HG02610 (cell line): ENCODE measurements around the gene EBF3.

Experiments
- ATAC-seq: cut with Tn5 transposase; IDR thresholded peaks from one replicate; pipeline ENCODE4 v1.9.1; 2021; ENCODE audit warnings: mild to moderate bottlenecking, moderate library complexity; ENCODE audit not compliant: unreplicated experiment

Gene EBF3

DNA sequence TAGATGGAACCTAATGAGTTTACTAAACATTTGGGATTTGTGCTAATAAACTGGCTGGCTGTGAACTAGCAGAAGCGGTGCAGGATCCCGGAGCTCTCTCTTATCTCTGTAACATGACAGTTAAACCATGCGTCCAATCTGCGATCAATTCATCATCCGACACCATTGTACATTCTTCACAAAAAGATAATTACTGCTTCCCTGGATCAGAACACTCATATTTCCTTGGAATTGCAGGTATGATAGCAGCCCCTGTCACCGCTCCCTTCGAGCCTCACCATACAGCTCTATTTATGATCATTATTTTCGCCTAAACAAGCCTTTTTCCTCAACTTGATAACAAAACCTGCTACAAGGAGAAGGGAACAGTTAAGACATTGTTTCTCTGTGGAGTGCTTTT, 18.5 kb downstream of the EBF3 start:
- ATAC-seq: no peak

DNA sequence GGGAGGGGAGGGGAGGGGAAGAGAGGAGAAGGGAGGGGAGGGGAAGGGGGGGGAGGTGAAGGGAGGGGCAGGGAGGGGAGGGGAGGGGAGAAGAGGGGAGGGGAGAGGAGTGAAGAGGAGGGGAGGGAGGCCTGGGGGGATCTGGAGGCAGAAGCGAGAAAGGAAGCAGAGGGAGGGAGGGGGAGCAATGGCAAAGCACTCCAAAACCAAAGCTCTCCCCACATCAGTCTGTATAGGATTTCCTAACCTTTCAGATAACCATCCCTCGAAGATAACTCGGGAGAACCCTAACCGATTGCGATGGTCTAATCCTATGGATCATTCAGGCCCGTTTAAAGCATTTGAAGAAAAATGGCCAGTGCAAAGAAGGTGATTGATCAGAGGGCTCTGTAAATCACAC, 19.0 kb downstream of the EBF3 start:
- ATAC-seq: no peak

DNA sequence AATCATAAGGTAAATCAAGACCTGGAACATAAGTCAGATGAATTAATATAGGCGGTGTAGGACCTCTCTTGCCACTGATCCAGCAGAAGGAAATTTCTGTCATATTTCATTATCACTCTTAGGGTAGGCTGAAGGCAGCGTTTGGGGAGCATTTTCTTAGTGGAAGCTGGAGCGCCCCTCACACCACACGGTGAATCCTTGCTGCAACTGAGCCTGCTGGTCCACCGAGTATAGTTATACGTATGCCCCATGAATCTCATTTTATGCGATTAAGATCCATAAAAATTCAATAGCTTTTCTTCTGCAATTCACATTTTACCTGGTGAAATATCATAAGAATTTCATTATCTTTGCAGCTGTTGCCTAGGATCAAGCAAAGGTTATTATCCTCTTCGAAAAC, 19.6 kb downstream of the EBF3 start:
- ATAC-seq: no peak

DNA sequence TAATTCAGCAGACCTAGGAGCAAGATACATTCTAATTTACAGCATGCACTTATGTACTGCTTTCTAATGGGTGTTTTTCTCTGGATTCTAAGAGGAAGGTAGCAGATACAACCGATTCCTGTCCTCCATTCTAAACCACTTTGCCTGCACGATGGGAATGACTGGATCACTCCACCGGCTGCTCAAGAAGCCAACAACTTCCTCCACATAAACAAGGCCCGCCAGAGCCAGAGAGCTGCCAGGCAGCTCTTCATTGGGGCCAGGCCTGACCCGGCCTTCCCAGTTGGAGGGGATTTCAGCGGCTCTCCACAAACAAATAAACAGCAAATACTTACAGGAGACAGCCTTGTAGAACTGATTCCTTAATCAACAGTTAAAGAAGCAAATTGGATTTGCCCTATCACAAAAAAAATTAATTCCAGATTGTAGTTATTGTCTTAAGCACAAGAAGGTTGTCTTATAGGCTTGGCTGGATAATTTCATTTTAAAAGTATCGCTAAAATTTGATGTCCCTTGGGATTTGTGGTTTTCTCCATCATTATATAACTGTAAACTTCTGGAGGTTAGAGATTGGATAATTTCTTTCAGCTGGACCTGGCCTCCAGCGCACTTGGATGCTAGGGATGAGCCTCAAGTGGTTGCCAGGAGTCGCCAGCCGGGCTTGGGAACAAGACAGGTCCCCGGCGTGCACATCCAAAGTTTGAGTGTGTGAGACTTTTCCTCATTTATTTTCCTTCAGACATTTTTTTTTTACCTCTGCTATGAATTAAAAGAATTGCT, 20.9 kb downstream of the EBF3 start:
- ATAC-seq: no peak

DNA sequence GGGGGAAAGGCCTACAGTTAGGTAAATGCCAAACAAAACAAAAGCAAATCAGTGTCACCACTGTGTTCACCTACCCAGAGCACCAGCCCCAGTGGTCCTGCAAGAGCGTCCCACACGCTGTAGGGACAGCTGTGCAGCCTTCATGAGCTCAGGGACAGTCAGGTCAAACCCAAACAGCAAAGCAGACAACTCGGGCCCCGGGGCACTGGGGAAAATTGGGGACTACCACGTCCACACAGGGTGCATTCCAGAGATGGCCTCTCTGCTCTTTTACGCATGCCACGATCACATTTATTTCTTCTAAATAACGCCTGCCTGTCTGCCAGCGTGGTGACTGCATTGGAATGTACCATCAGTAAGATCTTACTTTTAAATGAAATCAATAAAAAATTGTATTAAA, 21.7 kb downstream of the EBF3 start:
- no peak for ATAC-seq

DNA sequence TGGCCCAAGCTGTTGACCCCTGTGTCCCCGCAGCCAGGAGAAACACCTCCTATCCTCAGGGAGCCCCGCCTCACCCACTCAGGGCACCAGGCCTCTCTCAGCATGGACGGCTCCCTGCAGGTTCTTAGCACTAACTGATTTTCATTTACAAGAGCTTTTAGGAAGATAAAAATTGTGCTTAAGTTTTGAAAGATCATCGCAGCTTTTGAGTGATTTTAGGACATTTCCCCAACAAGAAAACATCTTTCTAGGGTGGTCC, 22.1 kb downstream of the EBF3 start:
- ATAC-seq: no peak

DNA sequence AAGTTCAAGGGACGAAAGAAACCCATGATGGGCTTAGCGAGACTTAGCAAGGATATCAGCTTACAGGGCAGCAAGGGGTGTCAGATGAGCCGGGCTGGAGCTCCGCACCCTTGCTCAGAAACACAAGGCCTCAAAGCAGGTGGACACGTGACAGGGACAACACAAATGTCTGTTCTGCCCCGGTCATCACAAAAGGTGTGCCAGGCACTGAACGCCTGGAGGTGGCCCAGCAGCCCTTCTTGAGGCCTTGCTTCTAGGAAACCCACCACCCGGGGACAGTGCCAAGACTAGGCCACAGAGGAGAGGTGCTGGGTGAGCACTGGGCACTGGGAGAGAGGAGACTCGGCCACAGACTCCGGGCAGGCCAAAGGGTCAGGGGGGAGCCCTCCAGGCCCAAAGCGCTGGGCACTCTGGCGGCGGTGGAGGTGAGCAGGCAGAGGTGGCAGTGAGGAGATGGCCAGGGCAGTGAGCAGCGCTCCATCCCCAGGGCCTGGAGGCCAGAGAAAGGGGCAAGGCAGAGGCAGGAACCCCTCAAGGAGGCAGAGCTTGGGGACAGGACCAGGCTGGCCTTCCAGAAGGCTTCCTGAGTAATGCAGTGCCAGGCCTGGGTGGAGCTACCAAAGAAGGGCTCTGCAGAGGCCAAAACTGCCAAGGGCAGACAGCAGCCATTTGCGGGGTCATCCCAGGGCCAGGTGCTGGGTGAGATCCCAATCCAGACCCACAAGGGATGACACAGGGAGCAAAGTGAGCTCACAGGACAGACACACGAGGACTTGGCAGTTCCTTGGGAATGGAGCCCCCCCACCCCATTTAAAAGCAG, 22.7 kb downstream of the EBF3 start:
- no peak for ATAC-seq

DNA sequence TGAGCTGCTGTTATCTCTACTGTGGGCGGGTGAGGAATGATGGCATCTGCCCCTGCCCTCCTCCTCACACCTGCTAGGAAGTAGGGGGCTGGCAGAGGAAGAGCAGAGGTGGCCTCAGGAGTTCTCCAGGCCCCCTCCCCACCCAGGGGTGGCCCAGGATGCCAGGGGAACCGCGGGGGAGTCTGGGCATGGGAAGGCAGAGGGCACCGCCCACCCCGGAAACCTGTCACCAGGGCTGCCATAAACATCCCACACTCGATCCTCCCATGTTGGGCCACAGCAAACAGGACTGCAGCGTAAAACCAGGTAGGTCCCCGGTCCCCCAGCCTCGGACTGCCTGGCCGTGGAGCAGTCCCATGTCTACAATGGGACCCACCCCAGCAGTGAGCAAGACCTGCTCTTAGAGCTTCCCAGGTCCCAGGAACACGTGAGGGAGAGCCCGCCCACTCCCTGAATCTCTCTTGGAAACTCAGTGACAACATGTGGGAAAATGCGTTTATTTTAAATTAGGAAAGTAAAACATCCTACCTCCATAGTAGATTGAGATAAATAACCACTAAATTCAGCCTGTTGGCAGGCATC, 23.4 kb downstream of the EBF3 start:
- ATAC-seq: no peak

DNA sequence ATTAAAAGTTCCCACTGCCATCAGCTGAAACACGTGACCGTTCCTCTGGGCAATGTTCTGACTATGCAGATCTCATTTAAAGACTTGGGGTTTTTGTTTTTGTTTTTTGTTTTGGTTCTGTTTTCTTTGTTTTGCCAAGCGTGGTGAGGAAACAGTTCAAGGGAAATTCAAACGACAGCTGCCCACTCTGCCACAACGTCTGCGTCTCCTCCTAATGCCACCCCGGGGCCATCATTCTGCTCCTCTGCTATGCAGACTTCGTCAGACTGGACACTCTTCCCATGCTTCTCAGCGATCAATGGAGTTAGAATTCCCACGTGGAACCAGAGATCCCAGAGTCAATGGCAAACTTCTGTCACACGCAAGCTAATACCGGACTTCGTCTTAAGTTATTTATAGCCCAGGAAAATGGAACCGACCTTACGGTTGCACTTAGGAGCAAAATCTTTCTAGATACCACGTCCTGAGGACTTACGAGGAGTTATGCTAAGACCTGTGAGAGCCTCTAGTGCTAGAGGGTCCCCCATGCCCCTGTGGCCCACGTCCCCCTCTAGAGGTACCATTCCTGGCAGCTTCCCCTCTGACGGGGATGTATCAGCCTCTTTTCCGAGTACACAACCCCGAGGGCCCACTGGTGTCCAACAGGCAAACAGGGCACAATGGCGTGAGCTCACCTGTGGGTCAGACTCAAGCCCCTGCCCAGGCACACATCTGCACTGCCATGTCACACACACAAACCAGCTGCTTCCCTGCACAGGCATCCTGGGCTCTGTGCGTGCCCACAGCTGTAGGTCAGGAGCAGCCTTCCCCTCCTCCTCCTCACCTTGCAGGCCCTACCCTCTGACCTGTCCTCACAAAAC, 24.4 kb downstream of the EBF3 start:
- ATAC-seq: no peak

DNA sequence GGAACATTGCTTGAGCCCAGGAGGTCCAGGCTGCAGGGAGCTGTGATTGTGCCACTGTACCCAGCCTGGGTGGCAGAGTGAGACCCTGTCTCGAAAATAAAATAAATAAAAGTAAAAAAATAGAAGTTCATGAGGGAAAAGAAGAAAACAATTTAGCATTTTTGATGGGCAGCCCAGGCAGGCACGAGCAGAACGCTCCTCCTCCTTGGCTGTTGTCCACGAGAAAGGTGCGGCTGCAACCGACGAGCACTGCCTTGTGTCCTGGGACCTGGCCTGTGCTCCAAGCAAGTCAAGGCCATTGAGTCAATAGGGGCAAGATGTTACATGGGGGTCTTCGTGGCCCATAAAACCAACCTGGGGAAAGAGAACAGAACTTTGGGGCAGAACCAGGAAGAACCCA, 25.6 kb downstream of the EBF3 start:
- ATAC-seq: no peak

DNA sequence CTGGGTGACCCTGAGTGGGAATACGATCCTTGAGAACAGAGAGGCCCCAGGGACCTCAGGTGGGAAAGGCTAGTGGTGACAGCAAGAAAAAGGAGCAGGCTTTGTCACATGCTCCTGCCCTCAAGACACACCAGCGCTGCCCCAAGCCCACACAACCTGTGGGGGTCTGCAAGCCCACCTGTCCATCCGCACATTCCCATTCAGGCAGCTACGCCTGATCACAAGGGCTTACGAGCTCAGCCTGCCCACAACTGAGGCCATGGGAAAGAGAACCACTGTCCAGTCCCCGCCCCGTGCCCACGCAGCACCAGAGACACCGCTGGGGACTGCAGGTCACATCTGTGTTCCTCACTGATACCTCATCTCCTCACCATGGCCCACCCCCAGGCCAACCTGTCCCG, 26.7 kb downstream of the EBF3 start:
- no peak for ATAC-seq

DNA sequence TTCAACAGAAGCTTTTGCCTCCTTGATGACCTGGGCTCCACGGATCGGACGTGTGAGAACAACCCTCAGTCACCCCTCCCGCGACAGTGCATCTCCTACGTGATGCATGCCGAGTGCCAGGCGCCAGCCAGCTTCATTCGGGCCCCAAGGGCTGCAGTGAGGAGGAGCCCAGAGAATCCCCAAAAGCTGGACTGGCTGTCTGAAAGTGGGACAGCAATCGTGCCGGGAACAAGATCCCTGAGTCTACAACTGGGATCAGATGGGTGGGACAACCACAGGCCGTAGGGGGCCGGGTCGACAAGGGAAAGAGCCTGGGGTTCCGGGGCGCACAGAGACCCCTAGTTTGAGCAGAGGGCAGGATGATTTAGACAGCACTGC, 27.2 kb downstream of the EBF3 start:
- ATAC-seq: no peak

DNA sequence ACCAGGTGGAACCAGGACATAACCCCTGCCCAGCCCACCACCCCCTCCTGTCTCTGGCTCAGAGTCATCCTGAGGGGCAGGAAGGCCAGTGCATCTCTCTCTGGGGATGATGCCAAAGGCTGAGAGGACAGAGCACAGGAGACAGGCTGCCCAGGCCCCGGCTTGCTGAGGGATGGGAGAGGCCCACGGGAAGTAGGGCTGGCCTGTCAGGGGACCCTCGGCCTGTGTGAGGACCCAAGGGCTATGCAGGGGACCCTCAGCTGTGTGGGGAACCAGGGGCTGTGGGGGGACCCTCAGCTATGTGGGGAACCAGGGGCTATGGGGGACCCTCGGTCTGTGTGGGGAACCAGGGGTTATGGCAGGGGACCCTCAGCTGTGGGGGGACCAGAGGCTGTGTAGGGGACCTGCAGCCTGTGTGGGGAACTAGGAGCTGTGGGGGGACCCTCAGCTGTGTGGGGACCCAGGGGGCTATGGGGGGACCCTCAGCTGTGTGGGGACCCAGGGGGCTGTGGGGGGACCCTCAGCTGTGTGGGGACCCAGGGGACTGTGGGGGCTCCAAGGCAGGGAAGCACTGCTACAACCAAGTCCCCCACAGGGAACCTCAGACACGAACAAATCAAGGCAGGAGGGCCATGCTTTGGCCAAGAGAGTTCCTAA, 27.7 kb downstream of the EBF3 start:
- ATAC-seq: no peak

DNA sequence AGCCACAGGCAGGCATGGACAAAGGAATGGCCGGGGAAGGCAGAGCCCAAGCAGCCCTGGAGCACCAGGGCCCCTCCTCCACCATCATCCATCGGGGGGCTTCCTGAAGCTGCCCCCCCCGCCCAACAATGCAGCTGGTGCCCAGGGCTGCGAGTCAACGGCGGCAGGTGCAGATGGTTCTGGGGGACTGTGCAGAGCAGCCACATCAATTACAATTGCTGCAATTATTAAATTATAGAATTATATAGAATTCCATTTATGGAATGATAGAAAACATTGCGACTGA, 28.3 kb downstream of the EBF3 start:
- no peak for ATAC-seq

DNA sequence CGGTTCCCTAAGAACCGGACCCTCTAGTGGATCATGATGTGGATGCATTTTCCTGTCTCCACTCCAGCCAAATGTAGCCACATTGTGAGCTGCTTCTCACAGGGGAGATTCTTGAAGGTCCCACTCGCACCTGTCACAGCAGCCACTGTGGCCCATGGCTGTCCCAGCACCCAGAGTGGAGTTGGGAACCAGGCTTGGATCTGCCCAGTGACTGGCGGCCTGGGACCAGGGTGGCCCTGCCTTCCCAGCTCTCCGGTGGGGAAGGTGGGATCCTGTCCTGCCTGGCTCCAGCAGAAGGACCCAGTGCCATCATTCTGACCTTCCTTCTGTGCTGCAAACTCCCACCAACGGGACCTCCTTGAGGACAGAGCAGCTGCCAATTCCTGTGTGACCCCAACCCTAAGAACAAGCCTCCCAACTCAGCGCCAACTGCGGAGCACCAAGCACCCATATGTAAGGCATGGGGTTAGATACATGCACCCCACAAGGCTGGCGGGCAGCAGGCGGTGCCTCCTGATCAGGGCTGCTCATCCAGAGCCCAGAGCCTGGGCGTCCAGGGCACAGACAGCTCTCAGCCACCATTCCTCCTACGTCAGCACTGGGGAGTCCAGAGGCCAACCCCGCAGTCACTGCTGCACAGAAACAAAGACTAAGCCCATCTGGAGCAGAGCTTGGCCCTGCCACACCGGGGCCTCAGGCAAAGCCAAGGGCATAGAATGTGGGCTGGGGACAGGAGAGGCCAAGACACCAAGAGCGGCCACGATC, 28.8 kb downstream of the EBF3 start:
- no peak for ATAC-seq

DNA sequence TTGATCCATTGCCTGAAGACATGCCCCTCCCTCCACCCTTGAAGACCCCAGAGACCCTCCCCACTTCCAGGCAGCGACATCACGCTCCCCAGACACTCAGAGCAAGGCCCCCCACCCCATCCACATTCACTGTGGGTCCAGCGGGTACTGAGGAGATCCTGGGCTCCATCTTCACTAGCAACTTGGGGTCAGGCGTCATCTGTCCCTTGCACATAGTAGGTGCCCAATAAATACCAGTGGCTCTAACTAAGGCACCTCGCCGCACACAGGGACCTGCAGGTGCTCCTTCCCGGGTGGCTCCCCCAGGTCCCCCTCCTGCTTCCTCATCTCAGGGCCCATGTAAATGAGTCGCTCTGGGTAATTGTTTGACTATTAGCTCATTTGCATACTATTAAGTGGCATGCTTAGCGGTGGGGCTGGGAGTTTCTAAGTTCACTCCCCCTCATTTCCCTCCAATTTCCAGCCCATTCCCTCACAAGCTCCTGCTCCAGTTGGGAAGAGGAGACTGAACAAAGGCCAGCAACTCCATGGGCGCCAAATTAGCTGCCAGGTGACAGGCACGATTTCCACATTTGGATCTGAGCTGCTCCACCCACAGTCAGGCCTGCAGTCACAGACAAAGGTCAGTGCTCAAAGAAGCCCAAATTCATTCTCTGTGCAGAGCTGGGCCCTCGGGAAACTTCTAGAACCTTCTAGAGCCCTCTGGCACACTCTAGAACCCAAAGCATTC, 29.7 kb downstream of the EBF3 start:
- no peak for ATAC-seq

DNA sequence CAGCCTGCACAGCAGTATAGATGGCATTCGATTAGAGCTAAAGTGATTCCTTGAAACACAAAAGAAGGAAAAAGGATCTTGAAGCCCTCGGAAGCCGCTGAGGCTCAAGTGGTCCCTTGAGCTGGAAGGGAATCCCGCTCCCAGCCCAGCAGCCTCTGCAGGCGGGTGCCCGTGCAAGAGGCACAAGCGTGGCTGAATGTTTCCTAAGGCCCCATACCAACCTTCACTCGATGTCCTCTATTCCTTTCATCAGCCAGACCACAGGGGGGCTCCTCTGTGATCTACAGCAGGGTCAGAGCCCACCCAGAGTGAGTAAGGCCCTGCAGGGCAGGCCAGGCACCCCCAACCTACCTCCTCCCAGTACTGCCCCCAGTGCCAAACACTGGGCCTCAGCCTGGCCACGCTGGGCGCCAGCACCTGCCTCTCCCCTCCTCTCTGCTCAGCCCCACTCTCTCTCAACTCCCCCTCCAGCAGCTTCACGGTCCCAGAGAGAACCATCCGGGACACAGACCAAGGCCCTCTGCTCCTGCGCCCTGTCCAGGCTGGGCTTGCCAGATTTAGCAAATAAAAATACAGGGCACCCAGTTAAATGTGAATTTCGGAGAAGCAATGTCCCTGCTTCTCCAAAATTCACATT, 30.5 kb downstream of the EBF3 start:
- ATAC-seq: no peak

DNA sequence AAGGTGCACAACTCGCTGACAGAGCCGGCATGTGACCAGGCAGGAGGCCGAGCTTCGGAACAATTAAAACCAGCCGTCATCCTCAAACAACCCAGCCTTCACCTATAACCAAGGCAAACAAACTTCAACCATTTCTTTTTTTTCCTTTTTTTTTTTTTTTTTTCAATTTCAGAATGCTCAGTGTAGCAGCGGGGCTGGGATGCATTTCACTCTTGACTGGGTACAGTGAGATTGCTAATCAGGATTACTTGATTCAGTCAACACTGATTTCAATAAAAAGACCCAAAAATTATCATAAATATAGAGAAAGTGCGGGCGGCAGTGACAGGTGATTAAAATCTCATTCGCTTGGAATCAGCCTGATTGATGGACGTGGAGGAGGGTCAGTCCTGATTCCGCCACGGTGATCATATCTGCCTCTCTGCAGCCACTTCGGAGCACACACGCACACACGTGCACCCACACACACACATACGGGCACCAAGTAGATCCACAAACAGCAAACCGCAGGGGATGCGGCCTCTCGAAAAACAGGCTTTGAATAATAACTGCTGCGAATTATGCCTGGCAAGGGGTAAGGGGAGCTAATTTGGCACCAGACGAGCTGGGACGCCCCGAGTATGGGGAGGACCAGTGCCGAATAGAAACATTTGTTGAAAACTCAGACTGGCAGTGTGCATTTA, 31.2 kb downstream of the EBF3 start:
- no peak for ATAC-seq

DNA sequence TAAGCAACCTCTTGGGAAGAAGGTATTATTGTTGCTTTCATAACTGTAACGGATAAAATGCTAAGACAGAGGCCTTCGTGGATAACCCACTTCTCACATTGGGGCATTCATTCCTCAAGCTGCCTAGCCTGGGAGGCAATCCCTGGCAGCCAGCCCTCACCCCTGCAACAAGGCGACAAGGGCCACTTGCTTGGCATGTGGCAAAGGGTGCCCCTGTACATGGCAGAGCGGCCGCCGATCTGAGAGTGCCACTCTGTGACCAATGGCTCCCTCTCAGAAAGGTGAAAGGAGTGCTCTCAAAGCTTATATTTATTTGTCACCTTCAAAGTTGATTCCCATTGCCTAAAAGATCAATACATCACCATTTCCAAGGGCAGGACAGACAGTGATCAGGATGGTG, 31.9 kb downstream of the EBF3 start:
- ATAC-seq: no peak
